Upper lobe of right lung (tissue), 1 donor: Measurements from ENCODE around the gene FOXO3. TPM values are rescaled to one million over a fixed set of nuclear protein-coding genes. Genes with fewer than 3 reads are reported as not detected.
"Not testable (repeated sequence)": the region's sequence is repeated elsewhere in the genome, so short reads cannot be mapped to it uniquely, and the experiment has no call there.

Source experiments
- ATAC-seq: fragments of 200-7000 bp; cut with Tn5 transposase; one replicate; pipeline ENCODE4 v1.9.1; 2020; ENCODE audit warnings: mild to moderate bottlenecking, moderate library complexity
- DNase-seq: peaks from one replicate; pipeline ENCODE4 v3.0.0-alpha.2; 2020
- H3K27ac ChIP-seq: fragments of 200-600 bp; one replicate; pipeline ENCODE4 v1.8.0; 2022
- H3K27me3 ChIP-seq: fragments of 200-600 bp; one replicate; pipeline ENCODE4 v1.8.0; 2022; ENCODE audit warnings: mild to moderate bottlenecking
- H3K36me3 ChIP-seq: fragments of 200-600 bp; one replicate; pipeline ENCODE4 v1.8.0; 2022
- H3K4me1 ChIP-seq: fragments of 200-600 bp; one replicate; pipeline ENCODE4 v1.8.0; 2022
- H3K4me3 ChIP-seq: fragments of 200-600 bp; one replicate; pipeline ENCODE4 v1.8.0; 2022; ENCODE audit warnings: mild to moderate bottlenecking
- H3K9me3 ChIP-seq: fragments of 200-600 bp; one replicate; pipeline ENCODE4 v1.8.0; 2022
- intact Hi-C: fragments of 100-400 bp; cut with DNase I; formaldehyde crosslinking; loops from one replicate; pipeline ENCODE4 v1.11.0; 2022
- total RNA-seq: library from RNA; stranded (reverse); fragmentation: NEBNext Ultra II Directional; extraction: Animal tissue kit (Norgen Biotek cat#: 25700); gene quantifications from one replicate; pipeline ENCODE4 v1.2.1, GENCODE V29; 2021
- TF ChIP-seq, protein P1 (sequence below): fragments of 200-600 bp; IDR thresholded peaks from one replicate; pipeline ENCODE4 v1.8.0; 2022; ENCODE audit warnings: antibody characterized with exemption
- donor health status: DM: no; HTN: yes; CAD: no; lungs with severe emphysema.

Gene FOXO3
- total RNA-seq, 1 donor from 2014 or later, result 73.6 TPM

DNA sequence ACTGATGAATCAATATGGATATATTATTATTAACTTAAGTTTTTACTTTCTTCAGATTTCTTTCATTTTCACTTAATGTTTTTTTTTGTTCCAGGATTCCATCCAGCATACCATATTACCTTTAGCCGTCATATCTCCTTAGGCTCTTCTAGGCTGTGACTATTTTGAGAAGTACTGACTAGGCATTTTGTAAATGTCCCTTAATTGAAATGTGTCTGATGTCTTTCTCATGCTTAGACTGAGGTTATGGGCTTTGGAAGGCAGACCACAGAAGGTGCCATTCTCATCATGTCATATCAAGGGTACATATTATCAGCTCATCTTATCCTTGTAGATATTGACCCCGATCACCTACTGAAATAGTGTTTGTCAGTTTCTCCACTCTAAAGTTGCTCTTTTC lies 101.3 kb downstream of the FOXO3 start:
- Histone ChIP-seq H3K27me3 (no peaks in the 10 kb centered on the region), H3K4me1 (peaks cover 24% of the 10 kb centered on the region), H3K27ac (no peak overlapping the region), H3K9me3 (no peaks in the 10 kb centered on the region), H3K4me3 (no peak overlapping the region), H3K36me3 (peaks cover 14% of the 10 kb centered on the region)
- TF ChIP-seq, protein P1, sequence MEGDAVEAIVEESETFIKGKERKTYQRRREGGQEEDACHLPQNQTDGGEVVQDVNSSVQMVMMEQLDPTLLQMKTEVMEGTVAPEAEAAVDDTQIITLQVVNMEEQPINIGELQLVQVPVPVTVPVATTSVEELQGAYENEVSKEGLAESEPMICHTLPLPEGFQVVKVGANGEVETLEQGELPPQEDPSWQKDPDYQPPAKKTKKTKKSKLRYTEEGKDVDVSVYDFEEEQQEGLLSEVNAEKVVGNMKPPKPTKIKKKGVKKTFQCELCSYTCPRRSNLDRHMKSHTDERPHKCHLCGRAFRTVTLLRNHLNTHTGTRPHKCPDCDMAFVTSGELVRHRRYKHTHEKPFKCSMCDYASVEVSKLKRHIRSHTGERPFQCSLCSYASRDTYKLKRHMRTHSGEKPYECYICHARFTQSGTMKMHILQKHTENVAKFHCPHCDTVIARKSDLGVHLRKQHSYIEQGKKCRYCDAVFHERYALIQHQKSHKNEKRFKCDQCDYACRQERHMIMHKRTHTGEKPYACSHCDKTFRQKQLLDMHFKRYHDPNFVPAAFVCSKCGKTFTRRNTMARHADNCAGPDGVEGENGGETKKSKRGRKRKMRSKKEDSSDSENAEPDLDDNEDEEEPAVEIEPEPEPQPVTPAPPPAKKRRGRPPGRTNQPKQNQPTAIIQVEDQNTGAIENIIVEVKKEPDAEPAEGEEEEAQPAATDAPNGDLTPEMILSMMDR, result no peak
- ATAC-seq (no peak), DNase-seq (no peak)
- intact Hi-C loops, result no loop called here

DNA sequence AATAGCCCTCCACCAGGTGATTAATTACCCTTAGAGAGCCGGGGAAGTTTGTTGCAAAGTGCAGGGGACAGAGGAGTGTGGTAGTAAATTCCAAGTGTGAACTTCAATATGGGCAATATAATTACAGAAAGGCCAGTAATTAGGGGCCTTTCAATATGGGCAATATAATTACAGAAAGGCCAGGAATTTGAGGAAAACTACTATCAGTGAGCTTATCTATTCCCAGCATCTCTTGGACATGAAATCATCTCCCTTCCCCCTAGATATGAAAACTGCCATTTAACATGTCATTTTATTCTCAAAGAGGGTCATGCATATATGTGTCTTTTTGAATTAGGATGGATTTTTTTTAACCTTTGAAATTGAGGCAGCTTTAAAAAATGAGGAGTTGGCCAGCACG lies 102.0 kb downstream of the FOXO3 start:
- TF ChIP-seq, protein P1, result no peak
- Histone ChIP-seq H3K4me3 (no peak overlapping the region), H3K27ac (no peak overlapping the region), H3K4me1 (peaks cover 16% of the 10 kb centered on the region), H3K36me3 (peaks cover 14% of the 10 kb centered on the region), H3K9me3 (no peaks in the 10 kb centered on the region), H3K27me3 (no peaks in the 10 kb centered on the region)
- no peak for DNase-seq
- intact Hi-C loops, result no loop called here
- ATAC-seq, result no peak

DNA sequence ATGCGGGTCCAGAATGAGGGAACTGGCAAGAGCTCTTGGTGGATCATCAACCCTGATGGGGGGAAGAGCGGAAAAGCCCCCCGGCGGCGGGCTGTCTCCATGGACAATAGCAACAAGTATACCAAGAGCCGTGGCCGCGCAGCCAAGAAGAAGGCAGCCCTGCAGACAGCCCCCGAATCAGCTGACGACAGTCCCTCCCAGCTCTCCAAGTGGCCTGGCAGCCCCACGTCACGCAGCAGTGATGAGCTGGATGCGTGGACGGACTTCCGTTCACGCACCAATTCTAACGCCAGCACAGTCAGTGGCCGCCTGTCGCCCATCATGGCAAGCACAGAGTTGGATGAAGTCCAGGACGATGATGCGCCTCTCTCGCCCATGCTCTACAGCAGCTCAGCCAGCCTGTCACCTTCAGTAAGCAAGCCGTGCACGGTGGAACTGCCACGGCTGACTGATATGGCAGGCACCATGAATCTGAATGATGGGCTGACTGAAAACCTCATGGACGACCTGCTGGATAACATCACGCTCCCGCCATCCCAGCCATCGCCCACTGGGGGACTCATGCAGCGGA lies 102.9 kb downstream of the FOXO3 start:
- H3K27ac ChIP-seq, H3K27me3 ChIP-seq, H3K4me3 ChIP-seq, intact Hi-C loops, DNase-seq, ATAC-seq, H3K9me3 ChIP-seq: not testable (repeated sequence)
- Histone ChIP-seq H3K36me3 (peaks cover 21% of the 10 kb centered on the region), H3K4me1 (peaks cover 10% of the 10 kb centered on the region)

DNA sequence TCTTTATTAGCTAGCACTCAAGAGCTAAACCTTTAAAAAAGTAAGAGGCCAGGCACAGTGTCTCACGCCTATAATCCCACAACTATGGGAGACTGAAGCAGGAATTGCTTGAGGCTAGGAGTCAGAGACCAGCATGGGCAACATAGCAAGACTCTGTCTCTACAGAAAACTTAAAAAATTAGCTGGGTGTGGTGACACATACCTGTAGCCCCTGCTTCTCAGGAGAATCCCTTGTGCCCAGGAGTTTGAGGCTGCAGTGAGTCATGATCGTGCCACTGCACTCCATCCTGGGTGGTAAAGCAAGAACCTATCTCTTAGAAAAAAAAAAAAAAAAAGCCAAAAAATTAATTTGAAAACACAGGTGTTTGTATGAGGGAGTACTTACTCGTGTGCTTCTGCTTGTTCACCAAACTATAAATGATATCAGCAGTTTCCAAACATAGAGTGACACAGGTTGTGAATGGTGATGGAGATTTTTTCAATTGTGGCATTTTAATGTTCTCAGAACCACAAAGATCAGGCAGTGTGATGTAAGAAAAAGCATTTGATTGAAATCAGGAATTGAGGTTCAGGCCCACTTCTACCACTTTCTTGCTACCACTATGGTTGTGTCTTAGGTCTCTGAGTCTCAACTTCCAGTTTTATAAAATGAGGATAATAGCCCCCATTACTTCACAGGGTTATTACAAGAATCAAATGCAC lies 104.9 kb downstream of the FOXO3 start:
- no peak overlapping the region for H3K4me3 ChIP-seq
- ATAC-seq (no peak), DNase-seq (no peak)
- no peaks in the 10 kb centered on the region for H3K9me3 ChIP-seq
- peaks cover 27% of the 10 kb centered on the region for H3K36me3 ChIP-seq
- peaks cover 8% of the 10 kb centered on the region for H3K4me1 ChIP-seq
- TF ChIP-seq, protein P1, result no peak
- H3K27ac ChIP-seq, result no peak overlapping the region
- intact Hi-C loops, result no loop called here
- H3K27me3 ChIP-seq, result no peaks in the 10 kb centered on the region

DNA sequence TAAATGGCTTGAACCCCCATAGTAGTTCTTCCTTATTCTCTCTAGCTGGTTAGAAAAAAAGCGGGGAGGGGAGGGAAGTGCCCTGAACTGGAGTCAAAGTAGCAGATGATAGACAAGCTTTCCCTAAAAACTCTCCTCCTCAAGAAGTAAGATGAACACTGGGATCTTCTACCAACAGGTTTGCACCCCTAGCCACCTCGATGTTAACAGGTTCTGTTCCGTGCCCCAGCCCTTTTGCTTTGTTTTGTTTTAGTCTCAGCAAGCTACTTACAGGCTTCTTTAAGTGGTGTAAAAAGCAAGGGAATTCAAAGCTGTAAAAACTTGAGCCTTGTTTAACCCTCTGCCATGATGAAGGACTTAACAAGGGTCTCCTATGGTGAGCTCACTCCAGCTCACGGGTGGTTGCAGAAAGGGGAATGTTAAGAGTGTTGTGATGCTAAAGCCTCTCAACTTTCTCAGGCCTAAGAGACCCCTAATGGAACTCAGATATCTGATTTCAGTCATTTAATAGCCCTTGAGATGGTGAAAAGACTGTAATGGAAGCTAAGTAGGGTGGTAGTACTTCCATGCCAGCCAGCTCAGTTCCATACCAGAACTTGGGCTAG lies 106.0 kb downstream of the FOXO3 start:
- Histone ChIP-seq H3K27me3 (no peaks in the 10 kb centered on the region), H3K4me3 (no peak overlapping the region), H3K4me1 (peaks cover 16% of the 10 kb centered on the region), H3K27ac (no peak overlapping the region), H3K36me3 (peaks cover 27% of the 10 kb centered on the region), H3K9me3 (no peaks in the 10 kb centered on the region)
- no peak for DNase-seq
- intact Hi-C loops, result no loop called here
- ATAC-seq, result no peak
- TF ChIP-seq, protein P1, result no peak

DNA sequence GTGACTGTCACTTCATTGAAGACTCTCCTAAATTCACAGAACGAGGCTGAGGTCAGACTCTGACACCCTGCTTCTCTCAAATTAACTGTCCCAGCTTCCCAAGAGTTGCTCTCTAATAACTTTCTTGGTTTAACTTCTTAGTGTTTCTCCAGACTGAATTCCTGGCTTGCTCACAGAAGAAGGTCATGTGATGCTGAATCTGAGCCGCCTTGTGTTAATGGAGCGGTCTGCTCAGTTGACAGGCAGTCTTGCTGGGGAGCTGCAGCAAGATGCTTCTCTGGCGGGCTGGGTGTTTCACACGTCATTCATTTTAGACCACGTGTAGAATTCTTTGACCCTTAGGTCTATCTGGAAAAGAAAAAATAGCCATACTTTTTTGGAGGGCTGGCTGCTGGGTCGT lies 107.3 kb downstream of the FOXO3 start:
- no peaks in the 10 kb centered on the region for H3K27me3 ChIP-seq
- H3K27ac ChIP-seq, result no peak overlapping the region
- no peaks in the 10 kb centered on the region for H3K9me3 ChIP-seq
- no peak for DNase-seq
- H3K4me1 ChIP-seq, result peaks cover 26% of the 10 kb centered on the region
- intact Hi-C loops, result no loop called here
- peaks cover 27% of the 10 kb centered on the region for H3K36me3 ChIP-seq
- TF ChIP-seq, protein P1, result no peak
- no peak for ATAC-seq
- no peak overlapping the region for H3K4me3 ChIP-seq
